Hepatic stellate cell (primary cell): Measurements from ENCODE around the gene RAP2A.

ENCODE experiments used
- DNase-seq: peaks from one replicate; pipeline ENCODE4 v3.0.0; 2011; ENCODE audit warnings: low spot score

The RAP2A gene

GRCh38 chr13:97422118-97423054 is 11.6 kb upstream of the RAP2A start:
- peak; percentile 4 for DNase-seq

- DNase-seq, result no peak
Observed at GRCh38 chr13:97423300-97424045, 10.5 kb upstream of the RAP2A start.

DNA sequence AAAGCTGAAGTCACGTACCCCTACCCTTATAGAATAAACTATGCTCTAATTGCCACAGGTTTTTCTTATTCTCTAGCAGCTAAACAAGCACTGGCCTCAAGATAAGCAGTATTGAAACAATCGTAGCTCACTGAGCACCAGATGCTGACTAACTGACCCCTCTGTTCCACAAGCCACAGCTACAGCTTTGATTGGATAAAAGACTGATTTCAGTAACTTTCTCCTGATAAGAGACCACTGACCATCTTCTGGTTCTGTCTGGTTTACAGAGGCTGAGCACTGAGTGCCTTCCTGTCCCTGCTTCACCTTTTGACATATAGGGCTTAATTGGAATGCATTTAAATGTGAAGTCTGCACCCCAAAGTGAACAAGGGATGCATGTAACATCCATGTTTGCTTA is 8.4 kb upstream of the RAP2A start:
- DNase-seq, result no peak

DNA sequence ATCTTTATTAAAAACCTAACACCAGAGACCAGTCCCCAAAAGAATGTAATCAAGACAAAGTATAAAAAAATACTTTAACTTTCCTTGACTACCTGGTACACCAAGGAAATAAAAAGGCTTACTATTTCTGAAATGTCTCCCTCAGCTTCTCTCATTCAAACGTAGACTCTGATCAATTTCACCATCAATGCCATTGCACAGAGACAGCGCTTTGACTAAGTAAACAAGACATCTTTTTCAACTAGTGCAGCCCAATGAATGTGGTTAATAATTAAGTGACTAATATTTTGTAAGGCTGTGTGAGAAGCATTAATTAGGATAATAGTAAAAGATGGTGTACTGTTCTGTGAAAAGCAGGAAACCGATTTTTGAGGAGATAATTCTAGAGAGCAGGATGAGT is 7.3 kb upstream of the RAP2A start:
- DNase-seq, result no peak

DNA sequence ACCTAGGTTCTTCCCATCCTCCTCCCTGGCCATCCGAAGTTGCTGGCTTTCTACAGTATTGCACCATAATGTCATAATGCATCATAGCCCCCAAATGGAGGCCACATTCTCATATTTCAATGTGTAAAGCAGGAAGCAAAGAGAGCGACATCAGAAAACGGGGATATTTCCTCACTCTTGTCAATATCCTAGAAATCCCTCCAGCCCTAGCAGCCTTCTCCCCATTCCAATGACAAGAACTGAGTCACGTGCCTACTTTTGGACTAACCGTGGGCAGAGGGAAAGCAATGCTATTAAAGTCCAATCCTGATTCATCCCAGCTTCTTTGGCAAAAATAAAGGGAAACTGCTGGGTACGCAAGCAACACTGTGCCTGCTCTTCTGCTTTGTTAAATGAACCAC is 4.3 kb upstream of the RAP2A start:
- no peak for DNase-seq

DNA sequence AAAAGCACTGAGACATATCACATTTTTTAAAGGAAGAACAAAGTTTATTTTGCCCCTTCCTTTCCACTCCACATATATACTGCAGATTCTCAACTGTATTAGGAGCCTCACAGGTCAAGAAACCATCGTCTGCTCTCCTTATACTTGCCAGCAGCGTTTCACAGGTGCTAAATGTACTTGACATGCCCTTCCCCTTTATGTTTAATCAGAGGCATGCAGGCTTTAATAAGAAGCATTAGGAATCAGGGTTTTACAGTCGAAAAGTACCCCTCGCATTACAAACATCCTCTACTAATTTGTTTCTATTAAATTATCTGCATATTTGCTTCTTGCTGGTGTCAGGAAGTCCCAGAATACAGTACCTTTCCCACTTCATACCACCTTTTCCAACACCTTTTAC is 3.7 kb upstream of the RAP2A start:
- no peak for DNase-seq

- DNase-seq, result no peak
Observed at GRCh38 chr13:97431171-97431764, 2.7 kb upstream of the RAP2A start.

- no peak for DNase-seq
Observed at GRCh38 chr13:97432232-97432916, 1.6 kb upstream of the RAP2A start.

DNA sequence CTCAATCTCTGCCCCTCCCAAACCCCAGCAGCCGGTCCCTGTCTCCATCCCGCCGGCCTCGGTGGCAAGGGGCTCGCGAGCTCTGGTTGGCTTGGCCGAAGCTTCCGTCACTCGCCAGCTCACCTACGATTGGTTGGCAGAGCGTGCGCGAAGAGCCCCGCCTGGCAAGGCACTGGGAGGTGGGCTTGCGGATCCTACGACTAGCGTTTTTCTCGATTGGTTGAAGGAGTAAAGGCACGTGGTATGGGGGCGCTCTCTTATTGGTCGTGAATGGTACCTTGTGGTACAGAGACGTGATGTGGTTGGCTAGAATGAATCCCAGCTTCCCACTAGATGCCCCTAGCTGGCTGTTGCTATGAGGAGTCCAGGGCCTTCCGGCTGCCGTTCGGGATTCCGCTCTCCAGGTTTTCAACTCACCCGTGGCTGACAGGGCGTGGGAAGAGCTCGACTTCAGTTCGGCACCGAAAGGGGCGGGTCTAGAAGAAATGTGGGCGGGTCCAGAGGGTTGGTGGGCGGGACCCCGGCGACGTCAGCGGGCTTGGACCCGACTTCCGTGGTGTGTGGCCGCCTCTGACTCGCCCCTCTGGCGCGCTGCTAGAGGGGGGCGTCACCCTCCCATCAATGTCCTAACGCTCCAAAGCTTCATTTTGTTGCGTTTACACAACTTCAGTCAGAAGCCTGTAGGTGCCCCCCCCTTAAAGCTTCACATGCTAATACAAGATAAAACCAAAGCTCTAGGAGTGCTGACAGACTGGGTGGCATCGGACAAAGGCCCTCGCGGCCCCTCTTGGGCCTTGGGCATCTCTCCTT is 847 bp upstream of the RAP2A start:
- DNase-seq, result peak; percentile 91

- no peak for DNase-seq
Observed at GRCh38 chr13:97434397-97435201, 630 bp downstream of the RAP2A start.

DNA sequence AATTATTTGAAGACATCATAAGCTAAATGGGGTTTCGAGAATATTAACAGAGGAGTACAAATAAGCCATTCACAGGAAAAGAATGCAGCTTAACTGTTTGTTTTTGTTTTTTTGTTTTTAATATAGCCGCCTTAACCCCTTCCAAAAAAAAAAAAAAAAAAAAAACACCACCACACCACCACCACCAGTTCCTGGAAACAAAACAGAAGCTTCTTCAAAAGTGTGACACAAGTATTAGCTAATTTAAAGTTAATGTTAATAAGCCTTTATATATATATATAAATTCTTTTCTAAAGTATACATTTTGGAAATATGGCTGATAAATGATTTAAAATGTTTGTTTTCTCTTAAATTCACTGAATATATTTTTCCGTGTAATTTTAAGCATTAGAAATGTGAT is 1.4 kb downstream of the RAP2A start:
- DNase-seq, result no peak

DNA sequence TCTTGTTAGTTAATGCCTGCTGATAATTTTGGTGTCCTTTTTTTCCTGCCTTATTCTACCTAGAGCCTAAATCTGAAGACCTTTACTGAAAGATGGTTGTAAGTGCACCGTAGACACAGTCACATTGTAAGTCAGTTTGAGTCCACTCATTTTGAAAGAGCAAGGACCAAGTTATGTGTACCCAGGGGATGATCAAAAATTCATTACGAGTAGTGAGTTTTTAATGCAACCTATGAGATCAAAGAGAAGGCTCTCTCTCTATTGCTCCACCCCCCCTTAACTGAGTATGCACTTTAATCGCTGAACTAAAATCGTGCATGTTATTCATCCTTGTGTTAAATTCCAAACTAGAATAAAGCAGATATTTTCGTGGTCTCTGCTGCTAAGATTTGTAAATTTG is 1.8 kb downstream of the RAP2A start:
- no peak for DNase-seq

GRCh38 chr13:97436845-97437244 is 2.9 kb downstream of the RAP2A start:
- no peak for DNase-seq

DNA sequence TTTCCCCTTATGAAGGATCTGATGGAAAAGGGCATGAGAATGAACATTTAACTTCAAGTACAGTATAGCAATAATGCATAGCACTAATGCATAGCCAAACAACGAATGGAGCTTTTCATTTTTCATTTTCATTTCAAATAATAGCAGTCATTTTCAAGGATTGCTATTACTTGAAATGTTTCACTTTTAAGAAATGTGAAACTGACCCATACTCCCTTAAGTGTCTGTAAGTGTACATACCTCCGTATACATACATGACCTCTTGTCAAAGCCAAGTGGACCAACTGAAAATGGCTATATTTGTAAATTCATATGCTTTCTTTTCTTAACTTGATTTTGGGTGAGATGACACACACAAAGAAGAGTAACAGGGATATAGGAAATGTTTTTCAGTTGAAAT is 3.8 kb downstream of the RAP2A start:
- DNase-seq, result no peak

GRCh38 chr13:97438856-97439595 is 5.1 kb downstream of the RAP2A start:
- no peak for DNase-seq

DNA sequence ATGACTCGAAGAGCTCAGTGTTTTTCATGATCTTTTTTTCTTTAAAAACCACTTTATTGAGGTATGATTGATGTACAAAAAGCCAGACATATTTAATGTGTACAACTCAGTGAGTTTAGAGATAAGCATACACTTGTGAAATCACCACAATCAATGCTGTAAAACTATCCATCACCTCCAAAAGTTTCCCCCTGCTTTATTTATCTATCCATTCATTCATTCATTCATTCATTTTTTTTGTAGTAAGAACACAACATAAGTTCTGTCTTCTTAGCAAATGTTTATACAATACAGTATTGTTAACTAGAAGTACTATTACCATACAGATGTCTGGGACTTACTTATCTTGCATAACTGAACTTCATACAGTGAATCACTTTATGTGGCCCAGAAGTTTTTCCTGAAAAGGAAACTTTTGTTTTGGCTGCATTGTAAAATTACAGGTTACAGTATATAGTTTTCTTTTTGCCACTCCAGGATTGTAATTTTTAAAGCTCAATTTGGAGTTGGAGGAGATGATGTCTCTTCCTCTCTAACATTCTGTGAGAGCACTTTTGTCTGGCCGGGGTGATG is 6.7 kb downstream of the RAP2A start:
- DNase-seq, result no peak

DNA sequence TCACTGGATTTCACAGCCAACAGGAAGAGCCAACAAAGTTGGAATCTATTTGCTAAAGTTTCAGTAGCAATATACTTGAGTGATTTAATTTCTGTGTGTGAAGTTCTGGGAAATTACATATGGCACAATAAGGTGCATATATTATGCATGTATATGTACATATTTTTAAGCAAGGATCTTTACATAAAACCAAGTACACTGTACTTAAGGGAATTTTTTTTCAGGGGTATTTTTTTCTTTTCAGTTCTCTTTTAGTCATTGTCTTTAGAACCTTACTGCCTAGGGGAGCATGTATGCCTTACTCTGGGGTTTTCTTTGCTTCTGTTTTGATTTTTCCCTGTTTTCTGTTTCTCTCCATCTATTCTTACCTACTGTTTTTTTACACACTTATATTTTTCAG is 7.4 kb downstream of the RAP2A start:
- no peak for DNase-seq

GRCh38 chr13:97445522-97446187 is 11.7 kb downstream of the RAP2A start:
- DNase-seq, result no peak

- no peak for DNase-seq
Observed at GRCh38 chr13:97446448-97446847, 12.5 kb downstream of the RAP2A start.
